Endothelial cell of umbilical vein (primary cell): ENCODE data around the gene FOXC1. TPM values are rescaled to one million over a fixed set of nuclear protein-coding genes. Genes with fewer than 3 reads are reported as not detected.

Experiments
- BruUV-seq: library from RNA; stranded (reverse); fragments of 400-500 nt; replicated peaks from 2 replicates; lab custom pipeline; 2021; lab: Mats Ljungman, UMichigan
- CTCF ChIA-PET: fragments of 300-600, 350-600 bp; sonication (Branson Sonifier 250); formaldehyde crosslinking; loops from one replicate; lab custom pipeline; 2021; ENCODE audit warnings: antibody characterized with exemption, inconsistent platforms; lab: Charles Lee
- POLR2A ChIA-PET: fragments of 300-600, 350-600 bp; sonication (Branson Sonifier 250); formaldehyde crosslinking; loops from one replicate; lab custom pipeline; 2021; ENCODE audit warnings: antibody characterized with exemption, inconsistent platforms; lab: Charles Lee
- DNase-seq: peaks from one replicate; pipeline ENCODE4 v3.0.0-alpha.2; 2011; ENCODE audit warnings: low read depth, low spot score
- FAIRE-seq: peaks from 2 replicates; lab custom pipeline; 2011; peaks lifted over from hg19 to GRCh38; lab: Jason Lieb, UNC
- H2AFZ ChIP-seq: 2 replicates; pipeline ENCODE4 v1.6.0; 2012; ENCODE audit warnings: low read depth, low read length, control low read depth, inconsistent platforms
- H3K27ac ChIP-seq: 2 replicates; pipeline ENCODE4 v1.5.1; 2011; ENCODE audit warnings: low read depth, mild to moderate bottlenecking, control low read depth, low read length, moderate library complexity; ENCODE audit not compliant: insufficient read depth
- H3K27me3 ChIP-seq, 2 experiments: 2 replicates each; pipeline versions ENCODE4 v1.6.0 to v1.6.1; 2011; ENCODE audit warnings: low read length in 2 of 2, mixed read lengths in 1 of 2; ENCODE audit not compliant: control insufficient read depth in 2 of 2, insufficient read depth in 2 of 2
- H3K36me3 ChIP-seq, 2 experiments: 2 replicates in 1 of 2; 3 replicates in 1 of 2; pipeline ENCODE4 v1.5.1; 2011; ENCODE audit warnings: low read length in 2 of 2, mild to moderate bottlenecking in 1 of 2, moderate library complexity in 1 of 2; ENCODE audit not compliant: control insufficient read depth in 2 of 2, insufficient read depth in 2 of 2; ENCODE audit errors: extremely low read depth in 1 of 2
- H3K4me1 ChIP-seq: 3 replicates; pipeline ENCODE4 v1.5.1; 2011; ENCODE audit warnings: mild to moderate bottlenecking, low read length; ENCODE audit not compliant: control insufficient read depth, insufficient read depth; ENCODE audit errors: extremely low read depth
- H3K4me2 ChIP-seq: 2 replicates; pipeline ENCODE4 v1.6.1; 2011; ENCODE audit warnings: low read length, control low read depth, mixed read lengths; ENCODE audit not compliant: insufficient read depth
- H3K4me3 ChIP-seq, 3 experiments: fragments of 200-600 bp in 1 of 3; sonication (generic), shearing (Covaris generic) in 1 of 3; replicated peaks in 1 of 3; 2 replicates each; pipeline ENCODE4 v1.5.1; 2011 to 2016; ENCODE audit warnings: control low read depth in 3 of 3, low read length in 3 of 3, mild to moderate bottlenecking in 2 of 3, inconsistent platforms in 1 of 3, low read depth in 1 of 3, moderate library complexity in 1 of 3; ENCODE audit not compliant: insufficient read depth in 1 of 3
- H3K79me2 ChIP-seq: 2 replicates; pipeline ENCODE4 v1.6.0; 2012; ENCODE audit warnings: low read length, inconsistent platforms; ENCODE audit not compliant: control insufficient read depth, insufficient read depth
- H3K9ac ChIP-seq: replicated peaks from 2 replicates; pipeline ENCODE3; 2011; ENCODE audit warnings: low read length, control low read depth; ENCODE audit not compliant: insufficient read depth; ENCODE audit errors: extremely low read depth
- H3K9me1 ChIP-seq: replicated peaks from 3 replicates; pipeline ENCODE4 v1.6.0; 2011; ENCODE audit warnings: mild to moderate bottlenecking, low read length; ENCODE audit not compliant: control insufficient read depth, insufficient read depth; ENCODE audit errors: extremely low read depth
- H3K9me3 ChIP-seq: replicated peaks from 2 replicates; pipeline ENCODE4 v1.5.1; 2012; ENCODE audit warnings: low read length, inconsistent platforms; ENCODE audit not compliant: control insufficient read depth, insufficient read depth
- H4K20me1 ChIP-seq: replicated peaks from 2 replicates; pipeline ENCODE3; 2011; ENCODE audit warnings: mild to moderate bottlenecking, low read length; ENCODE audit not compliant: control insufficient read depth, insufficient read depth; ENCODE audit errors: extremely low read depth
- CTCF ChIP-seq, 2 donors: IDR thresholded peaks; 1 replicate in 1 of 2; 2 replicates in 1 of 2; pipeline ENCODE4 v1.5.1; 2011; ENCODE audit warnings: low read length in 2 of 2, mild to moderate bottlenecking in 2 of 2, moderate library complexity in 2 of 2, control low read depth in 1 of 2, inconsistent platforms in 1 of 2, low read depth in 1 of 2; ENCODE audit not compliant: insufficient read depth in 1 of 2; ENCODE audit errors: extremely low read depth in 1 of 2
- EZH2 ChIP-seq: IDR thresholded peaks from 2 replicates; pipeline ENCODE4 v1.6.1; 2012; ENCODE audit warnings: borderline replicate concordance, low read depth, mild to moderate bottlenecking, moderate library complexity, low read length, inconsistent platforms; ENCODE audit not compliant: severe bottlenecking
- FOS ChIP-seq: IDR thresholded peaks from 2 replicates; pipeline ENCODE4 v1.6.1; 2011; ENCODE audit warnings: mild to moderate bottlenecking, low read length, moderate library complexity, borderline replicate concordance; ENCODE audit not compliant: insufficient read depth
- GATA2 ChIP-seq: IDR thresholded peaks from 2 replicates; pipeline ENCODE4 v1.7.0; 2011; ENCODE audit warnings: low read depth, mild to moderate bottlenecking, moderate library complexity, mixed read lengths, low read length; ENCODE audit not compliant: insufficient read length, insufficient read depth
- JUN ChIP-seq: IDR thresholded peaks from 2 replicates; pipeline ENCODE4 v1.6.1; 2011; ENCODE audit warnings: borderline replicate concordance, low read depth; ENCODE audit not compliant: insufficient read length, insufficient read depth
- MAX ChIP-seq: IDR thresholded peaks from 2 replicates; pipeline ENCODE4 v1.6.1; 2011; ENCODE audit not compliant: insufficient read depth, insufficient read length
- MYC ChIP-seq: IDR thresholded peaks from one replicate; pipeline ENCODE4 v1.6.1; 2011; ENCODE audit warnings: mild to moderate bottlenecking, low read depth, low read length
- POLR2A ChIP-seq: IDR thresholded peaks from 2 replicates; pipeline ENCODE4 v1.6.1; 2012; ENCODE audit warnings: low read depth, mild to moderate bottlenecking, control low read depth, low read length
- POLR2AphosphoS5 ChIP-seq: IDR thresholded peaks from 2 replicates; pipeline ENCODE4 v1.6.1; 2012; ENCODE audit warnings: low read depth, mild to moderate bottlenecking, control low read depth, low read length, moderate library complexity; ENCODE audit not compliant: insufficient read depth
- dilution Hi-C: fragments of 300-500 bp; cut with MboI; formaldehyde crosslinking; loops from one replicate; pipeline ENCODE4 v1.15.0; 2019; ENCODE audit warnings: low sequenced_read_pairs; ENCODE audit not compliant: extremely low pct_ligation_motif_present
- intact Hi-C: fragments of 100-400 bp; cut with micrococcal nuclease; formaldehyde crosslinking; loops from one replicate; pipeline ENCODE4 v1.10.0; 2022
- polyA plus RNA-seq, 4 experiments: library from polyadenylated mRNA; depleted of rRNA in 3 of 4; stranded (reverse) in 3 of 4; unstranded in 1 of 4; fragments of >200 nt; gene quantifications; 2 replicates each; pipeline versions ENCODE4 v1.2.1 to v1.2.3, GENCODE V29; 2011 to 2012; ENCODE audit warnings: missing spikeins in 1 of 4
- total RNA-seq: library from RNA; stranded (reverse); gene quantifications from 2 replicates; pipeline ENCODE4 v1.2.3, GENCODE V29; 2021

FOXC1 gene
- total and polyA plus RNA-seq, 2 donors (not counting 3 experiments of a cell fraction or from before 2014, with no cell fraction given) = 6.4 to 16.4 TPM

GRCh38 chr6:1645466-1646185, 35.9 kb downstream of the FOXC1 start:
- Histone ChIP-seq H3K9me3 (no peaks in the 10 kb centered on the region), H3K9ac (no peak overlapping the region), H3K4me1 (peaks cover 13% of the 10 kb centered on the region), H3K4me2 (no peak overlapping the region), H4K20me1 (no peaks in the 10 kb centered on the region), H3K27ac (no peak overlapping the region), H3K79me2 (no peaks in the 10 kb centered on the region), H3K4me3 (no peak overlapping the region), H3K9me1 (no peaks in the 10 kb centered on the region), H2AFZ (no peak overlapping the region), H3K27me3 (no peaks in the 10 kb centered on the region), H3K36me3 (no peaks in the 10 kb centered on the region)
- TF ChIP-seq MAX = no peak
- no peak for TF ChIP-seq CTCF (IDR thresholded peaks at IDR 0.05; ENCODE audit: extremely low read depth in 1 of 2, insufficient read depth in 1 of 2, low read depth in 1 of 2, low read length in 2 of 2)
- no peak for TF ChIP-seq POLR2AphosphoS5
- TF ChIP-seq EZH2 = no peak
- TF ChIP-seq FOS = no peak
- TF ChIP-seq GATA2 = no peak
- TF ChIP-seq MYC = no peak
- no peak for TF ChIP-seq JUN
- TF ChIP-seq POLR2A = no peak
- DNase-seq (no peak), FAIRE-seq (no peak)
- dilution Hi-C loops (no loop called here), intact Hi-C loops (no loop called here)
- POLR2A ChIA-PET = no interaction called here
- no TSS peak for BruUV-seq
- CTCF ChIA-PET = no interaction called here
